Measurements from ENCODE around the gene PHC2. TPM values are rescaled to one million over a fixed set of nuclear protein-coding genes. Genes with fewer than 3 reads are reported as not detected.

PHC2 gene
- total and polyA plus RNA-seq, 9 of the 15 experiments (the other 6 are each of a cell fraction or from before 2014, with no cell fraction given): 3.1 to 67.6 (median 34.6) TPM

DNA sequence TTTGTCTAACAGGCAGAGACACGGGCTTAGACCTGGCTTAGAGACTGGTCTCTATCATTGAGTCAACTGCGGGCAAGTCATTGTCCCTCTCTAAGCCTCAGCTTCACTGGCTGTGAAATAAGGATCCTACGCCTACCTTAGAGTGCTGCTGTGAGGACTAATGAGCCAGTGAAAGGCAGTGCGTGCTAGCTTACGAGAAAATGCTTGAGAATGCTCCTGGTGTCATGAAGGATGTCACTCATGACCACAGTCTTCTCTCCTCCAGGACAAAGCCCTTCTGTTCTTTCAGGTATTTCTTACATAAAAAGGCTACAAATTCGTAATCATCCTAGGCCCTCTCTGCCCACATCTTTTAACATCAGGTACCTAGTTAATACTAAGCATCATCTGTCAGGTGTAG, 93.5 kb downstream of the PHC2 start:
- WGBS (ENCODE audit: insufficient coverage, low coverage, missing lambda C conversion rate): 83% methylated on average over 6 of the region's 6 CpGs
- Histone ChIP-seq H3K27ac (ENCODE audit: extremely low read depth, low read depth, low read length) (no peak overlapping the region), H3K4me1 (replicated peaks in 1 of 2; ENCODE audit: control insufficient read depth in 2 of 2, insufficient read depth in 2 of 2, low read length in 2 of 2) (peaks cover 6 to 13% of the 10 kb centered on the region in 2 experiments; a peak in 4 of 5 replicates), H3K36me3 (ENCODE audit: control insufficient read depth, insufficient read depth, low read length) (peaks cover 41% of the 10 kb centered on the region), H3K27me3 (ENCODE audit: control insufficient read depth in 2 of 2, insufficient read depth in 2 of 2, low read length in 2 of 2) (no peaks in the 10 kb centered on the region), H2AFZ (ENCODE audit: low read depth, low read length) (no peak overlapping the region), H3K9ac (ENCODE audit: insufficient read depth in 1 of 2, low read depth in 2 of 2, low read length in 2 of 2) (no peak overlapping the region), H3K9me1 (ENCODE audit: control insufficient read depth, insufficient read depth, low read length) (peaks cover 9% of the 10 kb centered on the region), H4K20me1 (replicated peaks; ENCODE audit: control insufficient read depth, insufficient read depth, low read length) (peaks cover 30% of the 10 kb centered on the region), H3K4me2 (ENCODE audit: insufficient read depth, low read length) (no peak overlapping the region), H3K9me3 (replicated peaks; ENCODE audit: control insufficient read depth, insufficient read depth, low read depth, low read length) (no peaks in the 10 kb centered on the region), H3K4me3 (no peak overlapping the region), H3K79me2 (ENCODE audit: control insufficient read depth, insufficient read depth, low read length) (peaks cover 28% of the 10 kb centered on the region)
- ATAC-seq (no peak), DNase-seq (ENCODE audit: extremely low read depth in 1 of 4, low spot score in 3 of 4) (no peak), FAIRE-seq (peak; percentile 11)
- intact Hi-C loops (cut with micrococcal nuclease): no loop called here
- ChIA-PET POLR2A (interaction anchor here (1.0 to 2.2 kb wide), 5 partner anchors 10 to 14 kb away, joined by 5 to 13 read pairs (median 6); no protein-coding TSS in a partner anchor), CTCF (ENCODE audit: low intra/inter-chr PET ratio) (no interaction called here)
- in situ Hi-C loops (cut with MboI): no loop called here
- TF ChIP-seq, protein P1, sequence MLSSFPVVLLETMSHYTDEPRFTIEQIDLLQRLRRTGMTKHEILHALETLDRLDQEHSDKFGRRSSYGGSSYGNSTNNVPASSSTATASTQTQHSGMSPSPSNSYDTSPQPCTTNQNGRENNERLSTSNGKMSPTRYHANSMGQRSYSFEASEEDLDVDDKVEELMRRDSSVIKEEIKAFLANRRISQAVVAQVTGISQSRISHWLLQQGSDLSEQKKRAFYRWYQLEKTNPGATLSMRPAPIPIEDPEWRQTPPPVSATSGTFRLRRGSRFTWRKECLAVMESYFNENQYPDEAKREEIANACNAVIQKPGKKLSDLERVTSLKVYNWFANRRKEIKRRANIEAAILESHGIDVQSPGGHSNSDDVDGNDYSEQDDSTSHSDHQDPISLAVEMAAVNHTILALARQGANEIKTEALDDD (IDR thresholded peaks at IDR 0.05): no peak
- TF ChIP-seq ZBTB8A (IDR thresholded peaks at IDR 0.05; ENCODE audit: partially characterized antibody): no peak
- TF ChIP-seq ZNF695 (CRISPR knock-in tag; IDR thresholded peaks at IDR 0.05): no peak
- TF ChIP-seq, protein P2, sequence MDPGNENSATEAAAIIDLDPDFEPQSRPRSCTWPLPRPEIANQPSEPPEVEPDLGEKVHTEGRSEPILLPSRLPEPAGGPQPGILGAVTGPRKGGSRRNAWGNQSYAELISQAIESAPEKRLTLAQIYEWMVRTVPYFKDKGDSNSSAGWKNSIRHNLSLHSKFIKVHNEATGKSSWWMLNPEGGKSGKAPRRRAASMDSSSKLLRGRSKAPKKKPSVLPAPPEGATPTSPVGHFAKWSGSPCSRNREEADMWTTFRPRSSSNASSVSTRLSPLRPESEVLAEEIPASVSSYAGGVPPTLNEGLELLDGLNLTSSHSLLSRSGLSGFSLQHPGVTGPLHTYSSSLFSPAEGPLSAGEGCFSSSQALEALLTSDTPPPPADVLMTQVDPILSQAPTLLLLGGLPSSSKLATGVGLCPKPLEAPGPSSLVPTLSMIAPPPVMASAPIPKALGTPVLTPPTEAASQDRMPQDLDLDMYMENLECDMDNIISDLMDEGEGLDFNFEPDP (CRISPR knock-in tag; IDR thresholded peaks at IDR 0.05): no peak
- no peak for TF ChIP-seq ZEB2 (IDR thresholded peaks at IDR 0.05)
- TF ChIP-seq CC2D1A (IDR thresholded peaks at IDR 0.05): no peak
- TF ChIP-seq, protein P3, sequence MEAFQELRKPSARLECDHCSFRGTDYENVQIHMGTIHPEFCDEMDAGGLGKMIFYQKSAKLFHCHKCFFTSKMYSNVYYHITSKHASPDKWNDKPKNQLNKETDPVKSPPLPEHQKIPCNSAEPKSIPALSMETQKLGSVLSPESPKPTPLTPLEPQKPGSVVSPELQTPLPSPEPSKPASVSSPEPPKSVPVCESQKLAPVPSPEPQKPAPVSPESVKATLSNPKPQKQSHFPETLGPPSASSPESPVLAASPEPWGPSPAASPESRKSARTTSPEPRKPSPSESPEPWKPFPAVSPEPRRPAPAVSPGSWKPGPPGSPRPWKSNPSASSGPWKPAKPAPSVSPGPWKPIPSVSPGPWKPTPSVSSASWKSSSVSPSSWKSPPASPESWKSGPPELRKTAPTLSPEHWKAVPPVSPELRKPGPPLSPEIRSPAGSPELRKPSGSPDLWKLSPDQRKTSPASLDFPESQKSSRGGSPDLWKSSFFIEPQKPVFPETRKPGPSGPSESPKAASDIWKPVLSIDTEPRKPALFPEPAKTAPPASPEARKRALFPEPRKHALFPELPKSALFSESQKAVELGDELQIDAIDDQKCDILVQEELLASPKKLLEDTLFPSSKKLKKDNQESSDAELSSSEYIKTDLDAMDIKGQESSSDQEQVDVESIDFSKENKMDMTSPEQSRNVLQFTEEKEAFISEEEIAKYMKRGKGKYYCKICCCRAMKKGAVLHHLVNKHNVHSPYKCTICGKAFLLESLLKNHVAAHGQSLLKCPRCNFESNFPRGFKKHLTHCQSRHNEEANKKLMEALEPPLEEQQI (IDR thresholded peaks at IDR 0.05): no peak
- TF ChIP-seq HDGF (IDR thresholded peaks at IDR 0.05): no peak
- TF ChIP-seq JUN (IDR thresholded peaks at IDR 0.05; ENCODE audit: borderline replicate concordance, low read depth, low read length): no peak
- no peak for TF ChIP-seq JUN (CRISPR knock-in tag; IDR thresholded peaks at IDR 0.05; ENCODE audit: borderline replicate concordance)
- TF ChIP-seq, protein P4, sequence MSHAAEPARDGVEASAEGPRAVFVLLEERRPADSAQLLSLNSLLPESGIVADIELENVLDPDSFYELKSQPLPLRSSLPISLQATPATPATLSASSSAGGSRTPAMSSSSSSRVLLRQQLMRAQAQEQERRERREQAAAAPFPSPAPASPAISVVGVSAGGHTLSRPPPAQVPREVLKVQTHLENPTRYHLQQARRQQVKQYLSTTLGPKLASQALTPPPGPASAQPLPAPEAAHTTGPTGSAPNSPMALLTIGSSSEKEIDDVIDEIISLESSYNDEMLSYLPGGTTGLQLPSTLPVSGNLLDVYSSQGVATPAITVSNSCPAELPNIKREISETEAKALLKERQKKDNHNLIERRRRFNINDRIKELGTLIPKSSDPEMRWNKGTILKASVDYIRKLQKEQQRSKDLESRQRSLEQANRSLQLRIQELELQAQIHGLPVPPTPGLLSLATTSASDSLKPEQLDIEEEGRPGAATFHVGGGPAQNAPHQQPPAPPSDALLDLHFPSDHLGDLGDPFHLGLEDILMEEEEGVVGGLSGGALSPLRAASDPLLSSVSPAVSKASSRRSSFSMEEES (CRISPR knock-in tag; IDR thresholded peaks at IDR 0.05): no peak
- no peak for TF ChIP-seq NFIX (CRISPR knock-in tag; IDR thresholded peaks at IDR 0.05; ENCODE audit: low read depth)
- TF ChIP-seq ZNF232 (CRISPR knock-in tag; IDR thresholded peaks at IDR 0.05): no peak
- no peak for TF ChIP-seq RBM39 (optimal IDR thresholded peaks at IDR 0.05; ENCODE audit: low read depth, low read length)
- no peak for TF ChIP-seq NUFIP1 (IDR thresholded peaks at IDR 0.05; ENCODE audit: partially characterized antibody)
- no peak for TF ChIP-seq U2AF2 (optimal IDR thresholded peaks at IDR 0.05; ENCODE audit: low read depth, low read length)
- no TSS peak for BruUV-seq (replicated peaks)

Measured in K562 (cell line).